ENCODE measurements around the gene GSG1. TPM values are rescaled to one million over a fixed set of nuclear protein-coding genes. Genes with fewer than 3 reads are reported as not detected.

Gene GSG1
- total RNA-seq, 1 experiment from 2014 or later: 0.28 TPM

DNA sequence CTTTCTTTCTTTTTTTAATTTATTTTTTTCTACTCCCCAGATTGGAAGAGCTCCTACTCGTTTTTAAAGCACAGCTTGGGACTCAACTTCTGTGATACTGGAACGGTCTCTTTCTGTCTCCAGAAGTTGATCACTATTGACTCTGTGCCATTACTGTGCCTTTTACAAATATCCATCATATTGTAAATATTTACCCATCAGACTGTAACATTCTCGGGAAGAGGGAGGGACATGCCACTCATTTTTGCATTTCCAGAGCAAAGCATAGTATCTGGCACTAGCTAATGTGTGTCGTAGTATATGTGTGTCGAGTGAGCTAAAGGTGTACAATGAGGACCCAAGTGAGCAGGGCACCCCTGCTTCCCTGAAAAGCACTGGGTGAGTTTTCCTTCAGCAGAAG, 24.0 kb upstream of the GSG1 start:
- CTCF ChIA-PET: no interaction called here
- Mint-ChIP-seq H3K9me3 (no peaks in the 10 kb centered on the region), H3K36me3 (no peaks in the 10 kb centered on the region), H3K27ac (no peak overlapping the region), H3K27me3 (ENCODE audit: low read depth) (no peaks in the 10 kb centered on the region), H3K4me1 (peaks cover 11% of the 10 kb centered on the region), H3K4me3 (no peak overlapping the region)
- ATAC-seq (no peak), DNase-seq (ENCODE audit: low spot score) (no peak)
- TF ChIP-seq ZNF396 (CRISPR knock-in tag; IDR thresholded peaks at IDR 0.05; ENCODE audit: borderline replicate concordance) (no peak), GTF2I (CRISPR knock-in tag; conservative IDR thresholded peaks at IDR 0.05) (no peak), ZNF121 (CRISPR knock-in tag; IDR thresholded peaks at IDR 0.05) (no peak), ZNF671 (CRISPR knock-in tag; IDR thresholded peaks at IDR 0.05) (no peak), CBFB (CRISPR knock-in tag; IDR thresholded peaks at IDR 0.05; ENCODE audit: low read depth) (no peak), NFATC4 (CRISPR knock-in tag; IDR thresholded peaks at IDR 0.05) (no peak), ZBTB21 (CRISPR knock-in tag; IDR thresholded peaks at IDR 0.05; ENCODE audit: borderline replicate concordance) (no peak), TEAD4 (CRISPR knock-in tag; IDR thresholded peaks at IDR 0.05) (no peak)
- TF ChIP-seq, protein P1, sequence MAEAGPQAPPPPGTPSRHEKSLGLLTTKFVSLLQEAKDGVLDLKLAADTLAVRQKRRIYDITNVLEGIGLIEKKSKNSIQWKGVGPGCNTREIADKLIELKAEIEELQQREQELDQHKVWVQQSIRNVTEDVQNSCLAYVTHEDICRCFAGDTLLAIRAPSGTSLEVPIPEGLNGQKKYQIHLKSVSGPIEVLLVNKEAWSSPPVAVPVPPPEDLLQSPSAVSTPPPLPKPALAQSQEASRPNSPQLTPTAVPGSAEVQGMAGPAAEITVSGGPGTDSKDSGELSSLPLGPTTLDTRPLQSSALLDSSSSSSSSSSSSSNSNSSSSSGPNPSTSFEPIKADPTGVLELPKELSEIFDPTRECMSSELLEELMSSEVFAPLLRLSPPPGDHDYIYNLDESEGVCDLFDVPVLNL (CRISPR knock-in tag; IDR thresholded peaks at IDR 0.05; ENCODE audit: borderline replicate concordance, low read depth): no peak
- TF ChIP-seq, protein P2, sequence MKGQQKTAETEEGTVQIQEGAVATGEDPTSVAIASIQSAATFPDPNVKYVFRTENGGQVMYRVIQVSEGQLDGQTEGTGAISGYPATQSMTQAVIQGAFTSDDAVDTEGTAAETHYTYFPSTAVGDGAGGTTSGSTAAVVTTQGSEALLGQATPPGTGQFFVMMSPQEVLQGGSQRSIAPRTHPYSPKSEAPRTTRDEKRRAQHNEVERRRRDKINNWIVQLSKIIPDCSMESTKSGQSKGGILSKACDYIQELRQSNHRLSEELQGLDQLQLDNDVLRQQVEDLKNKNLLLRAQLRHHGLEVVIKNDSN (CRISPR knock-in tag; IDR thresholded peaks at IDR 0.05): no peak
- POLR2A ChIA-PET: no interaction called here

DNA sequence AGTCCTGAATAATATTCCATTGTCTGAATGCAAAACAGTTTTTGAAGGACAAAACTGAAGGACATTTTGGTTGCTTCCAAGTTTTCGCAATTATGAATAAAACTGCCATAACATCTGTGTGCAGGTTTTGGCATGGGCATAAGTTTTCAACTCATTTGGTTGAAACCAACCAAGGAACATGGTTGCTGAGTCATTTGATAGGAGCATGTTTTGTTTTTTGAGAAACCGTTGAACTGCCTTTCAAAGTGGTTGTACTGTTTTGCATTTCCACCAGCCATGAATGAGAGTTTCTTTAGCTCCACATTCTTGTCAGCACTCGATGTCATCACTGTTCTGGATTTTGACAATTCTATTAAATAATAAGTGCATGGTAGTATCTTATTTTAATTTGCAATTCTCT, 23.0 kb upstream of the GSG1 start:
- H3K4me1 Mint-ChIP-seq: peaks cover 8% of the 10 kb centered on the region
- H3K27me3 Mint-ChIP-seq (ENCODE audit: low read depth): no peaks in the 10 kb centered on the region
- no peak overlapping the region for H3K4me3 Mint-ChIP-seq
- DNase-seq (ENCODE audit: low spot score) (no peak), ATAC-seq (no peak)
- H3K27ac Mint-ChIP-seq: no peak overlapping the region
- no peaks in the 10 kb centered on the region for H3K9me3 Mint-ChIP-seq
- TF ChIP-seq MXD4 (CRISPR knock-in tag; IDR thresholded peaks at IDR 0.05; ENCODE audit: borderline replicate concordance) (no peak), ETV6 (CRISPR knock-in tag; IDR thresholded peaks at IDR 0.05) (no peak)
- ChIA-PET POLR2A (no interaction called here), CTCF (no interaction called here)
- no peaks in the 10 kb centered on the region for H3K36me3 Mint-ChIP-seq

DNA sequence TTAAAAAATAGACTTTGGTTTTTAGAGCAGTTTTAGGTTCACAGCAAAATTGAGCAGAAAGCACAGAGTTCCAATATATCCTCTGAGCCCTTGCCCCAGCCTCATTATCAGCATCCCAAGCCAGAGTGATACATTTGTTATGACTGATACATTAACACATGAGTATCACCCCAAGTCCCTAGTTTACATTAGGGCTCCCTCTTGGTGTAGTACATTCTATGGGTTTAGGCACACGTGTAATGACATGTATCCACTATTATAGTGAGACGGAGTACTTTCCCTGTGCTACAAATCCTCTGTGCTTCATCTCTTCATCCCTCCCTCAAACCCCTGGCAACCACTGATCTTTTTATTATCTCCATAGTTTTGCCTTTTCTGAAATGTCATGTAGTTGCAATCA, 22.5 kb upstream of the GSG1 start:
- Mint-ChIP-seq H3K4me3 (no peak overlapping the region), H3K27ac (no peak overlapping the region), H3K27me3 (ENCODE audit: low read depth) (no peaks in the 10 kb centered on the region), H3K9me3 (no peaks in the 10 kb centered on the region), H3K4me1 (peaks cover 8% of the 10 kb centered on the region), H3K36me3 (no peaks in the 10 kb centered on the region)
- POLR2A ChIA-PET: no interaction called here
- CTCF ChIA-PET: no interaction called here
- ATAC-seq: no peak
- DNase-seq (ENCODE audit: low spot score): no peak
- TF ChIP-seq, protein P2 (CRISPR knock-in tag; IDR thresholded peaks at IDR 0.05): no peak
- TF ChIP-seq, protein P3, sequence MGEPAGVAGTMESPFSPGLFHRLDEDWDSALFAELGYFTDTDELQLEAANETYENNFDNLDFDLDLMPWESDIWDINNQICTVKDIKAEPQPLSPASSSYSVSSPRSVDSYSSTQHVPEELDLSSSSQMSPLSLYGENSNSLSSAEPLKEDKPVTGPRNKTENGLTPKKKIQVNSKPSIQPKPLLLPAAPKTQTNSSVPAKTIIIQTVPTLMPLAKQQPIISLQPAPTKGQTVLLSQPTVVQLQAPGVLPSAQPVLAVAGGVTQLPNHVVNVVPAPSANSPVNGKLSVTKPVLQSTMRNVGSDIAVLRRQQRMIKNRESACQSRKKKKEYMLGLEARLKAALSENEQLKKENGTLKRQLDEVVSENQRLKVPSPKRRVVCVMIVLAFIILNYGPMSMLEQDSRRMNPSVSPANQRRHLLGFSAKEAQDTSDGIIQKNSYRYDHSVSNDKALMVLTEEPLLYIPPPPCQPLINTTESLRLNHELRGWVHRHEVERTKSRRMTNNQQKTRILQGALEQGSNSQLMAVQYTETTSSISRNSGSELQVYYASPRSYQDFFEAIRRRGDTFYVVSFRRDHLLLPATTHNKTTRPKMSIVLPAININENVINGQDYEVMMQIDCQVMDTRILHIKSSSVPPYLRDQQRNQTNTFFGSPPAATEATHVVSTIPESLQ (CRISPR knock-in tag; IDR thresholded peaks at IDR 0.05): no peak
- TF ChIP-seq, protein P1 (CRISPR knock-in tag; IDR thresholded peaks at IDR 0.05; ENCODE audit: borderline replicate concordance, low read depth): no peak
- no peak for TF ChIP-seq HMGA2 (CRISPR knock-in tag; IDR thresholded peaks at IDR 0.05)
- no peak for TF ChIP-seq FOXJ3 (CRISPR knock-in tag; IDR thresholded peaks at IDR 0.05; ENCODE audit: borderline replicate concordance)

All from WTC11 (cell line).